OCI-LY1 (cell line): ENCODE results near the gene CDC14B.

Experiments used
- EZH2 ChIP-seq: fragments of 200-600 bp; sonication (generic), shearing (Covaris generic); IDR thresholded peaks from 2 replicates; pipeline ENCODE4 v1.8.0; 2017; ENCODE audit warnings: borderline replicate concordance, mixed run types, mild to moderate bottlenecking, antibody characterized with exemption, low read length, moderate library complexity, mixed read lengths
- TF ChIP-seq, protein P1 (sequence below): fragments of 200-600 bp; sonication (generic), shearing (Covaris generic); IDR thresholded peaks from 2 replicates; pipeline ENCODE4 v1.5.1; 2017; ENCODE audit warnings: mild to moderate bottlenecking, antibody characterized with exemption, low read length, moderate library complexity, mixed read lengths

DNA sequence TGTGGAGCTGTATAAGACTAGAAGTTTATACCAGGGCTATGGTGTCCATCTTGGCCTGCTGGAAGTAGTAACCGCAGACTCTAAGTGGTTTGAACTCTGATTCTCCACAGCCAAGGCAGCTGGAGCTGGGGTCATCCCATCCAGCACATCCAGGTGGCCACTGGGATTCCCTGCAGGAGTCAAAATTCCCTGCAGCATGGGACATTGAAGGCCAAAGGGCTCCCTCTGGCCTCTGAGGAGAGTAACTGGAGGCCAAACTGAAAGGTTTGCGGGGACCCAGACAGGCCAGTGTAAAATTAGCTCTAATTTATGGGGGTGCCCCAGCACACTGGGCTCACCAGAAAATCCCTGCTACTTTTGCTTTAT, 47.7 kb upstream of the CDC14B start:
- TF ChIP-seq, protein P1, sequence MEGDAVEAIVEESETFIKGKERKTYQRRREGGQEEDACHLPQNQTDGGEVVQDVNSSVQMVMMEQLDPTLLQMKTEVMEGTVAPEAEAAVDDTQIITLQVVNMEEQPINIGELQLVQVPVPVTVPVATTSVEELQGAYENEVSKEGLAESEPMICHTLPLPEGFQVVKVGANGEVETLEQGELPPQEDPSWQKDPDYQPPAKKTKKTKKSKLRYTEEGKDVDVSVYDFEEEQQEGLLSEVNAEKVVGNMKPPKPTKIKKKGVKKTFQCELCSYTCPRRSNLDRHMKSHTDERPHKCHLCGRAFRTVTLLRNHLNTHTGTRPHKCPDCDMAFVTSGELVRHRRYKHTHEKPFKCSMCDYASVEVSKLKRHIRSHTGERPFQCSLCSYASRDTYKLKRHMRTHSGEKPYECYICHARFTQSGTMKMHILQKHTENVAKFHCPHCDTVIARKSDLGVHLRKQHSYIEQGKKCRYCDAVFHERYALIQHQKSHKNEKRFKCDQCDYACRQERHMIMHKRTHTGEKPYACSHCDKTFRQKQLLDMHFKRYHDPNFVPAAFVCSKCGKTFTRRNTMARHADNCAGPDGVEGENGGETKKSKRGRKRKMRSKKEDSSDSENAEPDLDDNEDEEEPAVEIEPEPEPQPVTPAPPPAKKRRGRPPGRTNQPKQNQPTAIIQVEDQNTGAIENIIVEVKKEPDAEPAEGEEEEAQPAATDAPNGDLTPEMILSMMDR: no peak
- no peak for TF ChIP-seq EZH2
